SK-N-SH (cell line): ENCODE data around the gene NEK10. TPM values are rescaled to one million over a fixed set of nuclear protein-coding genes. Genes with fewer than 3 reads are reported as not detected.

ENCODE experiments used
- CTCF ChIA-PET: fragments of 300-600, 350-600 bp; formaldehyde crosslinking; extraction: SDS; loops from one replicate; lab custom pipeline; 2021; lab: Yijun Ruan, JAX
- POLR2A ChIA-PET: fragments of 350-600 bp; sonication (Branson Sonifier 250); formaldehyde crosslinking; extraction: SDS; loops from one replicate; lab custom pipeline; 2020; ENCODE audit warnings: antibody characterized with exemption, inconsistent platforms; lab: Yijun Ruan, JAX
- DNase-seq: peaks from one replicate; pipeline ENCODE4 v3.0.0; 2012
- H2AFZ ChIP-seq: fragments of 200-600 bp; sonication (generic); 2 replicates; pipeline ENCODE4 v1.8.1; 2016; ENCODE audit warnings: antibody characterized with exemption, mild to moderate bottlenecking, low read depth
- H3F3A ChIP-seq: fragments of 200-600 bp; sonication (generic); replicated peaks from 2 replicates; pipeline ENCODE3; 2016; ENCODE audit warnings: antibody characterized with exemption, mild to moderate bottlenecking; ENCODE audit not compliant: insufficient read depth
- H3K27ac ChIP-seq, 2 experiments: fragments of 200-500 bp in 1 of 2; fragments of 200-600 bp in 1 of 2; sonication (Bioruptor generic) in 1 of 2; sonication (generic), shearing (Covaris generic) in 1 of 2; 2 replicates each; pipeline versions ENCODE4 v1.5.1 to v1.6.1; 2014 to 2016; ENCODE audit warnings: low read depth in 2 of 2, inconsistent platforms in 1 of 2, low read length in 1 of 2, mild to moderate bottlenecking in 1 of 2, mixed read lengths in 1 of 2
- H3K27me3 ChIP-seq: fragments of 200-600 bp; sonication (generic), shearing (Covaris generic); 2 replicates; pipeline ENCODE4 v1.6.1; 2016; ENCODE audit warnings: mixed run types; ENCODE audit not compliant: insufficient read depth
- H3K36me3 ChIP-seq, 2 experiments: fragments of 200-500 bp in 1 of 2; fragments of 200-600 bp in 1 of 2; sonication (Bioruptor generic) in 1 of 2; sonication (generic) in 1 of 2; replicated peaks in 1 of 2; 2 replicates each; pipeline versions ENCODE3 to v1.5.1; 2014 to 2016; ENCODE audit warnings: low read length in 1 of 2, mild to moderate bottlenecking in 1 of 2; ENCODE audit not compliant: insufficient read depth in 2 of 2, control insufficient read depth in 1 of 2
- H3K4me1 ChIP-seq, 2 experiments: fragments of 200-500 bp in 1 of 2; fragments of 200-600 bp in 1 of 2; sonication (Bioruptor generic) in 1 of 2; sonication (generic), shearing (Covaris generic) in 1 of 2; 2 replicates each; pipeline versions ENCODE4 v1.5.1 to v1.6.1; 2014 to 2016; ENCODE audit warnings: low read depth in 1 of 2, low read length in 1 of 2, mixed run types in 1 of 2; ENCODE audit not compliant: insufficient read depth in 2 of 2, control insufficient read depth in 1 of 2
- H3K4me2 ChIP-seq: fragments of 200-600 bp; sonication (generic), shearing (Covaris generic); 2 replicates; pipeline ENCODE4 v1.6.1; 2017; ENCODE audit warnings: mixed run types
- H3K4me3 ChIP-seq, 2 experiments: fragments of 200-500 bp in 1 of 2; fragments of 200-600 bp in 1 of 2; sonication (Bioruptor generic) in 1 of 2; sonication (generic), shearing (Covaris generic) in 1 of 2; 2 replicates each; pipeline versions ENCODE4 v1.5.1 to v1.8.1; 2014 to 2016; ENCODE audit warnings: low read depth in 2 of 2, inconsistent platforms in 1 of 2, low read length in 1 of 2, mild to moderate bottlenecking in 1 of 2, mixed read lengths in 1 of 2, moderate library complexity in 1 of 2
- H3K79me2 ChIP-seq: fragments of 200-600 bp; sonication (generic); 2 replicates; pipeline ENCODE4 v1.8.1; 2017; ENCODE audit warnings: mild to moderate bottlenecking; ENCODE audit not compliant: insufficient read depth
- H3K9ac ChIP-seq: fragments of 200-600 bp; sonication (generic); 2 replicates; pipeline ENCODE4 v1.6.1; 2017; ENCODE audit warnings: mixed run types
- H3K9me2 ChIP-seq: fragments of 200-600 bp; sonication (generic); 2 replicates; pipeline ENCODE4 v1.6.1; 2017; ENCODE audit warnings: mixed run types
- H3K9me3 ChIP-seq: fragments of 200-600 bp; sonication (generic); 2 replicates; pipeline ENCODE4 v1.6.1; 2017; ENCODE audit warnings: mixed run types, mild to moderate bottlenecking, moderate library complexity
- H4K20me1 ChIP-seq: fragments of 200-600 bp; sonication (generic); 2 replicates; pipeline ENCODE4 v1.6.1; 2017; ENCODE audit warnings: mild to moderate bottlenecking, mixed run types; ENCODE audit not compliant: insufficient read depth
- CHD2 ChIP-seq: fragments of 150-350 bp; IDR thresholded peaks from 2 replicates; pipeline ENCODE4 v1.6.1; 2018; ENCODE audit warnings: low read length; ENCODE audit not compliant: partially characterized antibody
- ELF1 ChIP-seq: IDR thresholded peaks from 2 replicates; pipeline ENCODE4 v1.4.0; 2012
- EP300 ChIP-seq, 2 experiments: IDR thresholded peaks; 2 replicates each; pipeline versions ENCODE4 v1.4.0 to v1.6.1; 2012; ENCODE audit warnings: borderline replicate concordance in 1 of 2, low read depth in 1 of 2, low read length in 1 of 2
- FOSL2 ChIP-seq: IDR thresholded peaks from 2 replicates; pipeline ENCODE4 v1.4.0; 2012; ENCODE audit warnings: low read depth, mild to moderate bottlenecking, moderate library complexity, borderline replicate concordance
- GABPA ChIP-seq: IDR thresholded peaks from 2 replicates; pipeline ENCODE4 v1.4.0; 2012; ENCODE audit warnings: low read depth, mild to moderate bottlenecking
- GATA2 ChIP-seq: sonication (generic); formaldehyde crosslinking; IDR thresholded peaks from 2 replicates; pipeline ENCODE4 v1.5.0; 2020; ENCODE audit warnings: mild to moderate bottlenecking, missing genetic modification reagents
- JUND ChIP-seq: IDR thresholded peaks from 2 replicates; pipeline ENCODE4 v1.4.0; 2012
- MEF2A ChIP-seq: IDR thresholded peaks from 2 replicates; pipeline ENCODE4 v1.4.0; 2012; ENCODE audit warnings: low read depth, borderline replicate concordance
- MXI1 ChIP-seq: IDR thresholded peaks from 2 replicates; pipeline ENCODE4 v1.6.1; 2012; ENCODE audit warnings: mild to moderate bottlenecking, low read depth, low read length, improper control_type of control experiment
- NFIC ChIP-seq: IDR thresholded peaks from 2 replicates; pipeline ENCODE4 v1.4.0; 2012; ENCODE audit warnings: borderline replicate concordance
- POLR2AphosphoS5 ChIP-seq: IDR thresholded peaks from 2 replicates; pipeline ENCODE4 v1.6.1; 2012; ENCODE audit warnings: low read depth, low read length
- RAD21 ChIP-seq: IDR thresholded peaks from 2 replicates; pipeline ENCODE4 v1.6.1; 2012; ENCODE audit warnings: mild to moderate bottlenecking, low read length
- REST ChIP-seq: IDR thresholded peaks from 2 replicates; pipeline ENCODE4 v1.6.1; 2012; ENCODE audit warnings: mild to moderate bottlenecking, low read depth, low read length, moderate library complexity
- SIN3A ChIP-seq: IDR thresholded peaks from 2 replicates; pipeline ENCODE4 v1.6.1; 2012; ENCODE audit warnings: low read depth, mild to moderate bottlenecking, low read length, moderate library complexity, borderline replicate concordance
- TAF1 ChIP-seq: IDR thresholded peaks from 2 replicates; pipeline ENCODE4 v1.6.1; 2012; ENCODE audit warnings: low read depth, mild to moderate bottlenecking, low read length, moderate library complexity, borderline replicate concordance
- TCF12 ChIP-seq: IDR thresholded peaks from 2 replicates; pipeline ENCODE4 v1.4.0; 2012
- TEAD4 ChIP-seq: IDR thresholded peaks from 2 replicates; pipeline ENCODE4 v1.4.0; 2012; ENCODE audit warnings: mild to moderate bottlenecking, borderline replicate concordance; ENCODE audit not compliant: insufficient read depth
- USF1 ChIP-seq: IDR thresholded peaks from 2 replicates; pipeline ENCODE4 v1.4.0; 2012; ENCODE audit warnings: low read depth, borderline replicate concordance
- USF2 ChIP-seq: fragments of 150-350 bp; IDR thresholded peaks from 2 replicates; pipeline ENCODE4 v1.6.1; 2017; ENCODE audit warnings: antibody characterized with exemption, low read length, low read depth, borderline replicate concordance
- ZBTB33 ChIP-seq: IDR thresholded peaks from 2 replicates; pipeline ENCODE4 v1.4.0; 2012; ENCODE audit warnings: low read depth, borderline replicate concordance
- WGBS: methylation state at CpG from one replicate; pipeline ENCODE4 v1.1.6; 2017; ENCODE audit warnings: low lambda C conversion rate; 5-methylcytosine and 5-hydroxymethylcytosine counted together
- polyA plus RNA-seq, 3 experiments: library from polyadenylated mRNA; depleted of rRNA; stranded (reverse); fragments of >200 nt; gene quantifications; 2 replicates each; pipeline ENCODE4 v1.2.3, GENCODE V29; 2012

Gene NEK10
- polyA plus RNA-seq, 1 of the 3 experiments (the other 2 are of a cell fraction), result 1.0 TPM

- WGBS, result 54% methylated on average over 2 of the region's 2 CpGs
- Histone ChIP-seq H3K9me3 (no peaks in the 10 kb centered on the region), H2AFZ (no peak overlapping the region), H3K4me2 (no peak overlapping the region), H3K27ac (peak overlapping the region in 1 of 2 experiments; percentile 89; a peak in 2 of 4 replicates), H3K36me3 (no peaks in the 10 kb centered on the region), H3K9me2 (no peaks in the 10 kb centered on the region), H3K27me3 (no peaks in the 10 kb centered on the region), H4K20me1 (no peaks in the 10 kb centered on the region), H3K9ac (no peak overlapping the region), H3K4me1 (peaks cover 0 to 12% of the 10 kb centered on the region in 2 experiments; a peak in 2 of 4 replicates), H3F3A (no peaks in the 10 kb centered on the region), H3K79me2 (no peaks in the 10 kb centered on the region), H3K4me3 (no peak overlapping the region)
- DNase-seq, result no peak
- CTCF ChIA-PET, result no interaction called here
- POLR2A ChIA-PET, result no interaction called here
- TF ChIP-seq NFIC (no peak), ZBTB33 (no peak), RAD21 (no peak), MEF2A (no peak), USF1 (no peak), CHD2 (no peak), GABPA (no peak), TAF1 (no peak), GATA2 (CRISPR knock-in tag) (no peak), EP300 (IDR thresholded peaks at IDR 0.05; ENCODE audit: borderline replicate concordance in 1 of 2, low read depth in 1 of 2, low read length in 1 of 2) (no peak), ELF1 (no peak), TEAD4 (no peak), JUND (no peak), REST (no peak), POLR2AphosphoS5 (no peak), MXI1 (no peak), TCF12 (no peak), USF2 (no peak), SIN3A (no peak), FOSL2 (no peak)
These were observed 242.0 kb downstream of the NEK10 start for GRCh38 chr3:27127195-27127594.
